ENCODE measurements around the gene STEAP4. TPM values are rescaled to one million over a fixed set of nuclear protein-coding genes. Genes with fewer than 3 reads are reported as not detected.

STEAP4 gene
- total and polyA plus RNA-seq, 12 donors, result 5.1 to 64.9 (median 13.2) TPM

DNA sequence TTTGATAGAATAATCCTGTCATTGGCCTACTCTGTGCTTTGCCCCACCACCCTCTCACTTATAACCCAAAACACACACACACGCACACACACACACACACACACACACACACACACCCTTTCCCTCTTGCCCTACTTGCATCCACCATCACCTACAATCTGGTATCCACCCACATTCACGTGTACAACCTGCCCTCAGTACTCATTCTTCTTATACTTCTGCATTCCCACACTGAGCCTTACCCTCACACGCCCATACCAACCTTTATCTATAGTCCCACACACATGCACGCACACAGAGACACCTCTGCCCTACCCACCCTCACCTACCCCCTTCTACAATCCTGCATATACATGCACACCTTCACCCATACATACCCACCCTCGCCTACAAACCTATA, 76.0 kb downstream of the STEAP4 start:
- ATAC-seq (no peak), DNase-seq (no peak)
- H3K36me3 ChIP-seq, result no peaks in the 10 kb centered on the region
- H3K27ac ChIP-seq, result no peak overlapping the region
- peaks cover 0 to 9% (median 0%) of the 10 kb centered on the region in 9 donors for H3K4me1 ChIP-seq
- H3K27me3 ChIP-seq, result no peaks in the 10 kb centered on the region
- intact Hi-C loops (cut with DNase I), result loop anchor here in 1 of 10 donors (10.0 kb wide), 1 partner anchor 714 kb away; no protein-coding TSS in a partner anchor
- 80 to 90% methylated on average over 5 of the region's 5 CpGs for WGBS, 2 donors
- TF ChIP-seq, protein P1, sequence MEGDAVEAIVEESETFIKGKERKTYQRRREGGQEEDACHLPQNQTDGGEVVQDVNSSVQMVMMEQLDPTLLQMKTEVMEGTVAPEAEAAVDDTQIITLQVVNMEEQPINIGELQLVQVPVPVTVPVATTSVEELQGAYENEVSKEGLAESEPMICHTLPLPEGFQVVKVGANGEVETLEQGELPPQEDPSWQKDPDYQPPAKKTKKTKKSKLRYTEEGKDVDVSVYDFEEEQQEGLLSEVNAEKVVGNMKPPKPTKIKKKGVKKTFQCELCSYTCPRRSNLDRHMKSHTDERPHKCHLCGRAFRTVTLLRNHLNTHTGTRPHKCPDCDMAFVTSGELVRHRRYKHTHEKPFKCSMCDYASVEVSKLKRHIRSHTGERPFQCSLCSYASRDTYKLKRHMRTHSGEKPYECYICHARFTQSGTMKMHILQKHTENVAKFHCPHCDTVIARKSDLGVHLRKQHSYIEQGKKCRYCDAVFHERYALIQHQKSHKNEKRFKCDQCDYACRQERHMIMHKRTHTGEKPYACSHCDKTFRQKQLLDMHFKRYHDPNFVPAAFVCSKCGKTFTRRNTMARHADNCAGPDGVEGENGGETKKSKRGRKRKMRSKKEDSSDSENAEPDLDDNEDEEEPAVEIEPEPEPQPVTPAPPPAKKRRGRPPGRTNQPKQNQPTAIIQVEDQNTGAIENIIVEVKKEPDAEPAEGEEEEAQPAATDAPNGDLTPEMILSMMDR (IDR thresholded peaks at IDR 0.05), result no peak
- H3K4me3 ChIP-seq, result no peak overlapping the region
- peaks cover 0 to 16% (median 0%) of the 10 kb centered on the region in 11 donors for H3K9me3 ChIP-seq

DNA sequence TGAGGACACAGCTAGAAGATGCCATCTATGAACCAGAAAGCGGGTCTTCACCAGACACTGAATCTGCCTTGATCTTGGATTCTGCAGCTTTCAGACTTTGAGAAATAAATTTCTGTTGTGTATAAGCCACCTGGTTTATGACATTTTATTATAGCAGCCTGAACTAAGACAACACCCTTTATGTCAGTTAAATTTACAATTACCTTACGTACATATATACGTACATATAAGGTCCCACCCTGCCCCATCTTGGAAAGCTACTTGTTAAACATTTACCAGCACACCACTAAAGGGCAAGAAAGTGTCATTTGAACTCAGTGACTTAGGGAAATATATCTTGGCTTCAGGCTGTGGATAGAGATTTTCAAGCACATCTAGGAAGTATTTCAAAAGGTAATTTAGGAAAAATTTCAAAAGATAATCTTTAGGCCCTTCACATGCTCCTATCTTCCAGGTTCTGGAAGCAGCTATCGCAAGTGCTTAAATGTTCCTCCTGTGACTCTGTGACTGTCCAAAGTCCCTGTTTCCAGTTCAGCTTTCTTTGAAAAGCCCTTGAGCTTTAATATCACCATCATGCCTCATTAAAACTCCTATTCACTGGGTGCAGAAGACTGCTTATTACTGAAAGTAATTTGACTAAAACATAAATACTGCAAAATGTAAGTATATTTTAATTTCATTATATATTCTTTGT, 77.2 kb downstream of the STEAP4 start:
- H3K4me3 ChIP-seq, result no peak overlapping the region
- H3K27me3 ChIP-seq, result no peaks in the 10 kb centered on the region
- no peaks in the 10 kb centered on the region for H3K36me3 ChIP-seq
- intact Hi-C loops (cut with DNase I), result no loop called here
- TF ChIP-seq, protein P1 (IDR thresholded peaks at IDR 0.05), result no peak
- WGBS, 2 donors, result 95 to 97% methylated on average over 4 of the region's 4 CpGs
- peaks cover 0 to 16% (median 0%) of the 10 kb centered on the region in 11 donors for H3K9me3 ChIP-seq
- peaks cover 0 to 9% (median 0%) of the 10 kb centered on the region in 9 donors for H3K4me1 ChIP-seq
- ATAC-seq, result no peak
- DNase-seq, result no peak
- H3K27ac ChIP-seq, result no peak overlapping the region

DNA sequence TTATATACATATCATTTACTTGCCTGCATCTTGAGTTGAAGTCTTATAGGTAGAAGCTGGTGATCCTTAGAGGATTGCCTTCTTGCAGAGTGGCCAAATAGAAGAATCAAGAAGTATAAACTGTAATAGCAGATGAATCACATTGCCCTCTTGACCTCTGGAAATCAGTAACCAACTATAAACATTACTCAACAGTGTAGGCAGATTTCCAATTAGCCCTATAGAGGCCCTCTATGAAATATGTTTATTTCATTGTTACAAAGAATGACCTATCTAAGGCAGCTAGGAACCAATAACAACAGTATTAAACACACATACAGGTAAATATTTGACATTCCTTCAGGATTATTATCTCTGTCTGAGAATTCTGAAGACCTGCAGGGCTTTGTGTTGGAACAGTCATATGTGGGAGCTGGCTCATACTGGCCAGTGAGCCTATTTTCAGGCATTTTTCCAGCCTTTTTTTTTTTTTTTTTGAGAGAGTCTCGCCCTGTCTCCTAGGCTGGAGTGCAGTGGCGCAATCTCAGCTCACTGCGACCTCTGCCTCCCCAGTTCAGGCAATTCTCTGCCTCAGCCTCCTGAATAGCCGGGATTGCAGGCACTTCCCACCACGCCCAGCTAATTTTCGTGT, 79.7 kb downstream of the STEAP4 start:
- H3K4me3 ChIP-seq, result no peak overlapping the region
- WGBS, 2 donors, result 89 to 92% methylated on average over 6 of the region's 6 CpGs
- H3K27ac ChIP-seq, result no peak overlapping the region
- H3K27me3 ChIP-seq, result no peaks in the 10 kb centered on the region
- TF ChIP-seq, protein P1 (IDR thresholded peaks at IDR 0.05), result no peak
- H3K4me1 ChIP-seq, result peaks cover 0 to 9% (median 0%) of the 10 kb centered on the region in 9 donors
- DNase-seq (no peak), ATAC-seq (no peak)
- no peaks in the 10 kb centered on the region for H3K36me3 ChIP-seq
- H3K9me3 ChIP-seq, result peaks cover 0 to 16% (median 0%) of the 10 kb centered on the region in 11 donors
- intact Hi-C loops (cut with DNase I), result no loop called here

DNA sequence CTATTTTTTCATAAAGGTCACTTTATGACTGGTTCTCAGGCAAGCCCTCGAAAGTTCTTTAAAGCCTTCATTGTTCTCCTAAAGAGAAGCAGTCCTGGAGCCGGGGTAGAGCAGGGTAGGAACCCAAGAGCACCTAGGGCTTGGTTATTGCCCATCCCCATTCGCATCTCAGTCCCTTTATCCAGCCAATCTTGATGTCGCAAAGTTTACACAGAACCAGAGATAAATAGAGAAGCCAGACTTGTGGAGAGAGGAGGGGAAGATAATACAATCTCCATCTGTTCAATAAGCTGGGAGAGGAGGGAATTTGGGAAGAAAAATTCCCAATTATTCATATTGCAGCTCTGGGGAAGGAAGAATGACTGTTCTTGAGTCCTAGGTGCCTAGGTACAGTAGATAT, 80.5 kb downstream of the STEAP4 start:
- Histone ChIP-seq H3K4me3 (no peak overlapping the region), H3K27me3 (no peaks in the 10 kb centered on the region), H3K36me3 (no peaks in the 10 kb centered on the region), H3K9me3 (peaks cover 0 to 16% (median 0%) of the 10 kb centered on the region in 11 donors), H3K27ac (no peak overlapping the region), H3K4me1 (peaks cover 0 to 10% (median under 1%) of the 10 kb centered on the region in 9 donors)
- intact Hi-C loops (cut with DNase I), result no loop called here
- TF ChIP-seq, protein P1 (IDR thresholded peaks at IDR 0.05), result no peak
- ATAC-seq, result no peak
- WGBS, 2 donors, result 88% methylated on average over 4 of the region's 4 CpGs
- DNase-seq, result no peak

Data from heart right ventricle (tissue), 16 donors.